GM21367 (cell line): ENCODE measurements around the gene CST5.
A peak's percentile ranks its signal among the peaks of the same experiment; 100 is the strongest.
"Not testable (repeated sequence)": the region's sequence is repeated elsewhere in the genome, so short reads cannot be mapped to it uniquely, and the experiment has no call there.

ENCODE experiments used
- ATAC-seq: cut with Tn5 transposase; IDR thresholded peaks from one replicate; pipeline ENCODE4 v1.9.1; 2021; ENCODE audit not compliant: unreplicated experiment

CST5 gene

GRCh38 chr20:23890867-23891266, 11.3 kb upstream of the CST5 start:
- ATAC-seq, result not testable (repeated sequence)

- ATAC-seq, result peak; percentile 85
Observed at GRCh38 chr20:23889775-23890187, 10.2 kb upstream of the CST5 start.

- no peak for ATAC-seq
Observed at GRCh38 chr20:23887856-23888255, 8.3 kb upstream of the CST5 start.

- ATAC-seq, result no peak
Observed at GRCh38 chr20:23884771-23885162, 5.2 kb upstream of the CST5 start.

- ATAC-seq, result no peak
Observed at GRCh38 chr20:23884136-23884770, 4.7 kb upstream of the CST5 start.

- ATAC-seq, result no peak
Observed at GRCh38 chr20:23881371-23881770, 1.8 kb upstream of the CST5 start.

- ATAC-seq, result no peak
Observed at GRCh38 chr20:23880417-23880816, 869 bp upstream of the CST5 start.

- ATAC-seq, result no peak
Observed at GRCh38 chr20:23879811-23880374, 345 bp upstream of the CST5 start.

GRCh38 chr20:23878787-23879186, 761 bp downstream of the CST5 start:
- no peak for ATAC-seq

- not testable (repeated sequence) for ATAC-seq
Observed at GRCh38 chr20:23878016-23878542, 1.5 kb downstream of the CST5 start.

- ATAC-seq, result no peak
Observed at GRCh38 chr20:23877524-23877923, 2.0 kb downstream of the CST5 start.

- no peak for ATAC-seq
Observed at GRCh38 chr20:23875606-23876237, 3.8 kb downstream of the CST5 start.

- no peak for ATAC-seq
Observed at GRCh38 chr20:23874747-23875146, 4.8 kb downstream of the CST5 start.

GRCh38 chr20:23873370-23874015, 6.1 kb downstream of the CST5 start:
- no peak for ATAC-seq

- no peak for ATAC-seq
Observed at GRCh38 chr20:23872065-23872464, 7.5 kb downstream of the CST5 start.

GRCh38 chr20:23870461-23870860, 9.1 kb downstream of the CST5 start:
- ATAC-seq, result no peak

- ATAC-seq, result no peak
Observed at GRCh38 chr20:23869520-23869919, 10.0 kb downstream of the CST5 start.

- ATAC-seq, result no peak
Observed at GRCh38 chr20:23868321-23868720, 11.2 kb downstream of the CST5 start.

GRCh38 chr20:23867152-23867776, 12.3 kb downstream of the CST5 start:
- ATAC-seq, result no peak

- not testable (repeated sequence) for ATAC-seq
Observed at GRCh38 chr20:23860771-23861170, 18.8 kb downstream of the CST5 start.

- ATAC-seq, result no peak
Observed at GRCh38 chr20:23857962-23858595, 21.5 kb downstream of the CST5 start.
